ENCODE results near the gene ABCC12. TPM values are rescaled to one million over a fixed set of nuclear protein-coding genes. Genes with fewer than 3 reads are reported as not detected.
A peak's percentile ranks its signal among the peaks of the same experiment; 100 is the strongest.

ABCC12 gene
- total and polyA plus RNA-seq, 10 of the 15 experiments (the other 5 are each of a cell fraction or from before 2014, with no cell fraction given), result 0.02 to 0.03 (median 0.03) TPM; not detected in 6

DNA sequence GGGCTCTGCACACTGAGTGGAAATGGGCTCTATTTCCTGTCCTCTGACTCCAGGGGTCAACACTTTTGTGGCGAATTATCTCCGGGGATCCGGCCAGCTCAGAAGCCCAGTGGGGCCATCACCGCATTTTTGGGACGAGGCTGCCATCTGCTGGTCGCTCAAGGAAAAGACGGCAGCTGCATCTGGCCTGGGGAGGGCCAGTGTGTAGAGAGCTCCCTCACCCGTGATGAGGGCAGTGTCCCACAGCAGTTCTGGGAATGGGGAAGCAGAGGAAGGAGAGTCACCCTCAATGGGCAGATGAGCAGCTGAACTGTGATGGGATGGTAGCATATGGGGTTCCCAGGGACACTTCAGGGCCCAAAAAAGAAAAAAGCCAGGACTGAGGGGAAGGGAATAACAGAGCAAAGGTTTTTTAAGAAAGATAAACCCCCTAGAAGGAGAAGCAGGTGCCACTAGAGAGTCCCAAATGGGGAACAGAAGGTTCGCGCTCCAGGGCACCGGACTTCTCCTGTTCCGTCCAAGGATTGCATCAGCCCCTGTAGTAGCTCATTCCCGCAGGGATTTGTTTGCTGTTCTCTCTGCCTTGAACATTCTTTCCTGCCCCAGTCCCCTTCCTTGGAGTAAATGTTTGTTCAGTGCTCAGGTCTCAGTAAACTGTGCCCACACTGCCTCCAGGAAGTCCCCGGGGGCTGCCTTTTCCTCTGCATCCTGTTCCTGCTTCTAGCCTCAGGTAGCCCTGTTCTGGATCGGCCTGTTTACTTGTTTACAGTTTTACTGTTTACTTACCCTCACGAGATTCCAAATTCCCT, 9.3 kb upstream of the ABCC12 start:
- Histone ChIP-seq H3K27ac (ENCODE audit: control insufficient read depth, insufficient read depth) (no peak overlapping the region), H3K27me3 (replicated peaks in 1 of 2; ENCODE audit: control insufficient read depth in 2 of 2, insufficient read depth in 2 of 2, low read length in 1 of 2) (no peaks in the 10 kb centered on the region), H3K4me1 (ENCODE audit: control insufficient read depth, insufficient read depth, low read length) (peaks cover 8% of the 10 kb centered on the region; the same call in 1 of the 2 replicates), H3K4me3 (no peak overlapping the region), H3K9ac (ENCODE audit: control insufficient read depth, insufficient read depth, low read length) (no peak overlapping the region), H3K9me3 (replicated peaks; ENCODE audit: control insufficient read depth, insufficient read depth, low read length) (no peaks in the 10 kb centered on the region), H3K36me3 (ENCODE audit: control insufficient read depth in 2 of 2, insufficient read depth in 2 of 2, low read length in 1 of 2) (no peaks in the 10 kb centered on the region), H2AFZ (ENCODE audit: control insufficient read depth, low read depth, low read length) (peak overlapping the region; percentile 53), H3K79me2 (ENCODE audit: control insufficient read depth, insufficient read depth, low read length) (no peaks in the 10 kb centered on the region), H4K20me1 (ENCODE audit: control insufficient read depth, insufficient read depth) (no peaks in the 10 kb centered on the region), H3K4me2 (ENCODE audit: control insufficient read depth, insufficient read depth) (no peak overlapping the region)
- RAD21 ChIA-PET (ENCODE audit: unreplicated experiment), result interaction anchor here (0.5 to 2.9 kb wide), 37 partner anchors 9 to 1491 kb away, joined by 3 to 47 read pairs (median 4); partner anchors contain the start of gene NETO2
- DNase-seq (ENCODE audit: low read depth, low spot score) (no peak), ATAC-seq (peak; percentile 98), FAIRE-seq (peak; percentile 75)
- BruUV-seq (replicated peaks), result no TSS peak
- CTCF ChIA-PET, result interaction anchor here (0.5 to 3.8 kb wide), 60 partner anchors 9 to 1492 kb away, joined by 3 to 28 read pairs (median 4); partner anchors contain the start of genes ABCC12 and NETO2
- WGBS (ENCODE audit: insufficient coverage, insufficient replicate concordance, low lambda C conversion rate, missing lambda C conversion rate), result 35% methylated on average over 16 of the region's 16 CpGs
- in situ Hi-C loops (cut with MboI) (loop anchor here (5.0 to 10.0 kb wide), 4 partner anchors 1028 to 1310 kb away; no protein-coding TSS in a partner anchor), intact Hi-C loops (cut with micrococcal nuclease; ENCODE audit: unreplicated experiment) (loop anchor here (1.0 to 10.0 kb wide), 3 partner anchors 1217 to 1330 kb away; partner anchors contain the start of gene C16orf87)
- SMC1A ChIA-PET (ENCODE audit: uncharacterized antibody, unreplicated experiment), result interaction anchor here (0.7 to 1.5 kb wide), 20 partner anchors 18 to 1312 kb away, joined by 3 to 6 read pairs (median 4); partner anchors contain the start of gene NETO2
- POLR2A ChIA-PET, result no interaction called here
- TF ChIP-seq YY1 (IDR thresholded peaks at IDR 0.05; ENCODE audit: low read depth, low read length) (peak; percentile 34; the same call in 1 of the 2 replicates), SIN3A (IDR thresholded peaks at IDR 0.05; ENCODE audit: low read depth, low read length) (no peak), SMC3 (IDR thresholded peaks at IDR 0.05; ENCODE audit: borderline replicate concordance, low read length) (peak; percentile 80), BHLHE40 (IDR thresholded peaks at IDR 0.05; ENCODE audit: borderline replicate concordance in 1 of 2, low read depth in 2 of 2, low read length in 1 of 2) (peak in 1 of 2 experiments; percentile 38; a peak in 1 of 4 replicates), IKZF2 (IDR thresholded peaks at IDR 0.05) (0 out of 4 replicates have a peak, but pooled peaks of 1 of the 2 experiments have one; percentile 16)
- TF ChIP-seq, protein P1, sequence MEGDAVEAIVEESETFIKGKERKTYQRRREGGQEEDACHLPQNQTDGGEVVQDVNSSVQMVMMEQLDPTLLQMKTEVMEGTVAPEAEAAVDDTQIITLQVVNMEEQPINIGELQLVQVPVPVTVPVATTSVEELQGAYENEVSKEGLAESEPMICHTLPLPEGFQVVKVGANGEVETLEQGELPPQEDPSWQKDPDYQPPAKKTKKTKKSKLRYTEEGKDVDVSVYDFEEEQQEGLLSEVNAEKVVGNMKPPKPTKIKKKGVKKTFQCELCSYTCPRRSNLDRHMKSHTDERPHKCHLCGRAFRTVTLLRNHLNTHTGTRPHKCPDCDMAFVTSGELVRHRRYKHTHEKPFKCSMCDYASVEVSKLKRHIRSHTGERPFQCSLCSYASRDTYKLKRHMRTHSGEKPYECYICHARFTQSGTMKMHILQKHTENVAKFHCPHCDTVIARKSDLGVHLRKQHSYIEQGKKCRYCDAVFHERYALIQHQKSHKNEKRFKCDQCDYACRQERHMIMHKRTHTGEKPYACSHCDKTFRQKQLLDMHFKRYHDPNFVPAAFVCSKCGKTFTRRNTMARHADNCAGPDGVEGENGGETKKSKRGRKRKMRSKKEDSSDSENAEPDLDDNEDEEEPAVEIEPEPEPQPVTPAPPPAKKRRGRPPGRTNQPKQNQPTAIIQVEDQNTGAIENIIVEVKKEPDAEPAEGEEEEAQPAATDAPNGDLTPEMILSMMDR (IDR thresholded peaks at IDR 0.05 in 2 of 3, conservative IDR thresholded peaks at IDR 0.05 in 1 of 3; ENCODE audit: control insufficient read depth in 2 of 3, extremely low read depth in 1 of 3, insufficient read depth in 1 of 3, low read depth in 3 of 3, low read length in 3 of 3), result peak; percentile 88 to 94 (median 90)
- TF ChIP-seq, protein P2, sequence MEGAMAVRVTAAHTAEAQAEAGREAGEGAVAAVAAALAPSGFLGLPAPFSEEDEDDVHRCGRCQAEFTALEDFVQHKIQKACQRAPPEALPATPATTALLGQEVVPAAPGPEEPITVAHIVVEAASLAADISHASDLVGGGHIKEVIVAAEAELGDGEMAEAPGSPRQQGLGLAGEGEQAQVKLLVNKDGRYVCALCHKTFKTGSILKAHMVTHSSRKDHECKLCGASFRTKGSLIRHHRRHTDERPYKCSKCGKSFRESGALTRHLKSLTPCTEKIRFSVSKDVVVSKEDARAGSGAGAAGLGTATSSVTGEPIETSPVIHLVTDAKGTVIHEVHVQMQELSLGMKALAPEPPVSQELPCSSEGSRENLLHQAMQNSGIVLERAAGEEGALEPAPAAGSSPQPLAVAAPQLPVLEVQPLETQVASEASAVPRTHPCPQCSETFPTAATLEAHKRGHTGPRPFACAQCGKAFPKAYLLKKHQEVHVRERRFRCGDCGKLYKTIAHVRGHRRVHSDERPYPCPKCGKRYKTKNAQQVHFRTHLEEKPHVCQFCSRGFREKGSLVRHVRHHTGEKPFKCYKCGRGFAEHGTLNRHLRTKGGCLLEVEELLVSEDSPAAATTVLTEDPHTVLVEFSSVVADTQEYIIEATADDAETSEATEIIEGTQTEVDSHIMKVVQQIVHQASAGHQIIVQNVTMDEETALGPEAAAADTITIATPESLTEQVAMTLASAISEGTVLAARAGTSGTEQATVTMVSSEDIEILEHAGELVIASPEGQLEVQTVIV (IDR thresholded peaks at IDR 0.05; ENCODE audit: borderline replicate concordance, partially characterized antibody), result no peak
- TF ChIP-seq, protein P3, sequence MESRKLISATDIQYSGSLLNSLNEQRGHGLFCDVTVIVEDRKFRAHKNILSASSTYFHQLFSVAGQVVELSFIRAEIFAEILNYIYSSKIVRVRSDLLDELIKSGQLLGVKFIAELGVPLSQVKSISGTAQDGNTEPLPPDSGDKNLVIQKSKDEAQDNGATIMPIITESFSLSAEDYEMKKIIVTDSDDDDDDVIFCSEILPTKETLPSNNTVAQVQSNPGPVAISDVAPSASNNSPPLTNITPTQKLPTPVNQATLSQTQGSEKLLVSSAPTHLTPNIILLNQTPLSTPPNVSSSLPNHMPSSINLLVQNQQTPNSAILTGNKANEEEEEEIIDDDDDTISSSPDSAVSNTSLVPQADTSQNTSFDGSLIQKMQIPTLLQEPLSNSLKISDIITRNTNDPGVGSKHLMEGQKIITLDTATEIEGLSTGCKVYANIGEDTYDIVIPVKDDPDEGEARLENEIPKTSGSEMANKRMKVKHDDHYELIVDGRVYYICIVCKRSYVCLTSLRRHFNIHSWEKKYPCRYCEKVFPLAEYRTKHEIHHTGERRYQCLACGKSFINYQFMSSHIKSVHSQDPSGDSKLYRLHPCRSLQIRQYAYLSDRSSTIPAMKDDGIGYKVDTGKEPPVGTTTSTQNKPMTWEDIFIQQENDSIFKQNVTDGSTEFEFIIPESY (IDR thresholded peaks at IDR 0.05), result no peak

All from GM12878 (cell line).